GM15510 (cell line): ENCODE data around the gene FBXL3.

Source experiments
- POLR2A ChIP-seq: IDR thresholded peaks from 3 replicates; pipeline ENCODE4 v1.6.1; 2011; ENCODE audit warnings: borderline replicate concordance; ENCODE audit not compliant: insufficient read length; ENCODE audit errors: extremely low read depth

The FBXL3 gene

GRCh38 chr13:77001540-77001939 lies 25.4 kb downstream of the FBXL3 start:
- no peak for TF ChIP-seq POLR2A

GRCh38 chr13:77000475-77000874 lies 26.5 kb downstream of the FBXL3 start:
- no peak for TF ChIP-seq POLR2A

GRCh38 chr13:76994281-76994680 lies 32.7 kb downstream of the FBXL3 start:
- TF ChIP-seq POLR2A: no peak

- TF ChIP-seq POLR2A: no peak
These were observed 33.5 kb downstream of the FBXL3 start for GRCh38 chr13:76993473-76993872.

- no peak for TF ChIP-seq POLR2A
These were observed 33.9 kb downstream of the FBXL3 start for GRCh38 chr13:76993021-76993420.

- TF ChIP-seq POLR2A: no peak
These were observed 34.4 kb downstream of the FBXL3 start for GRCh38 chr13:76992548-76993001.

- peak; percentile 98 for TF ChIP-seq POLR2A
These were observed 35.0 kb downstream of the FBXL3 start, which contains the start of gene CLN5 for GRCh38 chr13:76991796-76992547. Gene CLN5 (plus strand): TSS chr13:76992081. CDS start chr13:76992099, 18 bp downstream.

- no peak for TF ChIP-seq POLR2A
These were observed 35.5 kb downstream of the FBXL3 start for GRCh38 chr13:76991432-76991795.

GRCh38 chr13:76983676-76984075 lies 43.3 kb downstream of the FBXL3 start:
- TF ChIP-seq POLR2A: no peak

- TF ChIP-seq POLR2A: no peak
These were observed 44.9 kb downstream of the FBXL3 start for GRCh38 chr13:76982061-76982460.

GRCh38 chr13:76980075-76980718 lies 46.8 kb downstream of the FBXL3 start:
- TF ChIP-seq POLR2A: no peak

- TF ChIP-seq POLR2A: no peak
These were observed 50.0 kb downstream of the FBXL3 start for GRCh38 chr13:76976929-76977328.

- TF ChIP-seq POLR2A: no peak
These were observed 50.5 kb downstream of the FBXL3 start for GRCh38 chr13:76976490-76976889.

GRCh38 chr13:76975863-76976262 lies 51.1 kb downstream of the FBXL3 start:
- no peak for TF ChIP-seq POLR2A

- TF ChIP-seq POLR2A: no peak
These were observed 52.4 kb downstream of the FBXL3 start for GRCh38 chr13:76974618-76974975.
